ENCODE measurements around the gene MGRN1. TPM values are rescaled to one million over a fixed set of nuclear protein-coding genes. Genes with fewer than 3 reads are reported as not detected.
"Not testable (repeated sequence)": the region's sequence is repeated elsewhere in the genome, so short reads cannot be mapped to it uniquely, and the experiment has no call there.

Gene MGRN1
- total and polyA plus RNA-seq, 4 donors, result 29.5 to 112 (median 47.0) TPM

DNA sequence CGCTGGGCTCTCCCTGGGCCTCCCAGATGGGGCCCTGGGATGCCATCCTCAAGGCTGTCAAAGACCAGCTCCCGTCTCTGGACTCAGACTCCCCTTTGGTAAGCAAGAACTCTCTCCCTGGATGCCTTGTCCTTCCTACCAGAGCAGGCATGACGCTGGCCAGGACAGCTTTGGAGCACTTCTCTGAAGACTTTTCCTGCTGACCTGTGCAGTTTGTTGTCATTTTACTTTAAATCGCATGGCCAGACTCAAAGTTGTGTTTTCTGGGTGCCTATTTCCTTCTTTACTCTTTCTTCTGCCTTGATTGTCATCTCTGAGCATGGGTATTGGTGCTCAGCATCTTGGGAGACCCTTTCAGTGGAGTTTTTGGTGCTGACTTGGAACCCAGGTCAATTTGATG, 111.9 kb downstream of the MGRN1 start:
- 88 to 95% methylated on average over 4 of the region's 4 CpGs for WGBS, 2 donors
- Histone ChIP-seq H3K9ac (ENCODE audit: insufficient read depth in 1 of 2, low read length in 2 of 2) (no peak overlapping the region), H3K27ac (ENCODE audit: low read depth in 1 of 2, low read length in 1 of 2) (no peak overlapping the region), H3K4me3 (no peak overlapping the region), H3K36me3 (ENCODE audit: control insufficient read depth in 4 of 4, insufficient read depth in 4 of 4, low read length in 4 of 4) (peaks cover 0 to 4% (median 0%) of the 10 kb centered on the region in 4 donors), H3K4me1 (ENCODE audit: control insufficient read depth in 5 of 5, insufficient read depth in 5 of 5, low read length in 5 of 5) (peaks cover 0 to 6% (median 2%) of the 10 kb centered on the region in 5 donors), H3K9me3 (ENCODE audit: control insufficient read depth in 4 of 4, insufficient read depth in 3 of 4, low read length in 3 of 4) (no peaks in the 10 kb centered on the region), H3K27me3 (ENCODE audit: control insufficient read depth in 3 of 3, insufficient read depth in 3 of 3, low read length in 2 of 3) (no peaks in the 10 kb centered on the region)
- TF ChIP-seq CTCF (IDR thresholded peaks at IDR 0.05; ENCODE audit: control extremely low read depth, extremely low read depth), result no peak
- no peak for ATAC-seq (ENCODE audit: insufficient read depth, low FRiP score)
- no peak for DNase-seq

DNA sequence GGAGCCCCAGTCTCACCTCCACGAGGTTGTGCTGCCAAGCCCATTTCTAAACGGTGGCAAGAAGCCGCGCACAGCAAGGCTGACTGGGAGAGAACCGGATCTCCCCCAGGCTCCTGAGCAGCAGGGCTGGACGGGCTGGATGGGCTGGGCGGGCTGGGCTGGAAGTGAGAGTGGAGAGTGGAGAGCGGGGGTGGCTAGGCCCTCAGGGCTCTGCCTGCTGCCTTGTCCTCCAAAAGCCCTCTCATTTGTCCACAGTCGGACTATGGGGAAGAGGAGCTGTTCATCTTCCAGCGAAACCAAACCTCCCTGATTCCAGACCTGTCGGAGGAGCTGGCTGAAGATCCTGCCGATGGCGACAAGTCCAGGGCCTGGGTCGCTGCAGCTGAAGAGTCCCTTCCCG, 112.9 kb downstream of the MGRN1 start:
- Histone ChIP-seq H3K27me3 (ENCODE audit: control insufficient read depth in 3 of 3, insufficient read depth in 3 of 3, low read length in 2 of 3) (no peaks in the 10 kb centered on the region), H3K36me3 (ENCODE audit: control insufficient read depth in 4 of 4, insufficient read depth in 4 of 4, low read length in 4 of 4) (peaks cover 0 to 4% (median 0%) of the 10 kb centered on the region in 4 donors), H3K27ac (ENCODE audit: low read depth in 1 of 2, low read length in 1 of 2) (no peak overlapping the region), H3K4me3 (no peak overlapping the region), H3K9ac (ENCODE audit: insufficient read depth in 1 of 2, low read length in 2 of 2) (no peak overlapping the region), H3K9me3 (ENCODE audit: control insufficient read depth in 4 of 4, insufficient read depth in 3 of 4, low read length in 3 of 4) (no peaks in the 10 kb centered on the region), H3K4me1 (ENCODE audit: control insufficient read depth in 5 of 5, insufficient read depth in 5 of 5, low read length in 5 of 5) (peaks cover 0 to 6% (median 2%) of the 10 kb centered on the region in 5 donors)
- no peak for ATAC-seq (ENCODE audit: insufficient read depth, low FRiP score)
- no peak for DNase-seq
- WGBS, 2 donors, result 70 to 84% methylated on average over 15 of the region's 15 CpGs
- no peak for TF ChIP-seq CTCF (IDR thresholded peaks at IDR 0.05; ENCODE audit: control extremely low read depth, extremely low read depth)

DNA sequence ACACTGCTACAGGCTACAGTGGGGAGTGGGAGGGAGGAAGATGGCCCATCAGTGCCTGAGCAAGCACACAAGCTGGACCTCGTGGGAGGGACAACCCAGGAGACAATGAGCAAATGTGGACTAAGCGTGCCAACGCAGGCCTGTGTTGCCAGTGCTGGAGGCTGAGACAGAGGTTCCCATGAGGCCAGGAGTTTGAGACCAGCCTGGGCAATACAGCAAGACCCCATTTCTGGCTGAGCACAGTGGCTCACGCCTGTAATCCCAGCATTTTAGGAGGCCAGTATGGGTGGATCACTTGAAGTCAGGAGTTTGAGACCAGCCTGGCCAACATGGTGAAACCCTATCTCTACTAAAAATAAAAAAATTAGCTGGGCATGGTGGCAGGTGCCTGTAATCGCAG, 113.7 kb downstream of the MGRN1 start:
- not testable (repeated sequence) for ATAC-seq (ENCODE audit: insufficient read depth, low FRiP score); H3K4me1 ChIP-seq (ENCODE audit: control insufficient read depth in 5 of 5, insufficient read depth in 5 of 5, low read length in 5 of 5); H3K4me3 ChIP-seq; H3K9ac ChIP-seq (ENCODE audit: insufficient read depth in 1 of 2, low read length in 2 of 2); H3K27me3 ChIP-seq (ENCODE audit: control insufficient read depth in 3 of 3, insufficient read depth in 3 of 3, low read length in 2 of 3); DNase-seq; H3K27ac ChIP-seq (ENCODE audit: low read depth in 1 of 2, low read length in 1 of 2); H3K9me3 ChIP-seq (ENCODE audit: control insufficient read depth in 4 of 4, insufficient read depth in 3 of 4, low read length in 3 of 4); H3K36me3 ChIP-seq (ENCODE audit: control insufficient read depth in 4 of 4, insufficient read depth in 4 of 4, low read length in 4 of 4)
- 83 to 89% methylated on average over 5 of the region's 5 CpGs for WGBS, 2 donors

Small RNAs within 50 kb of the gene (small RNA-seq; reads per million reads assigned to genes)
- gene MIR6769A (ENCODE audit: low replicate concordance) (not detected), gene RN7SL850P (ENCODE audit: low replicate concordance) (not detected)

Other genes starting within 250 kb of the MGRN1 start
- gene CORO7, start 208.2 kb upstream of the MGRN1 start, total RNA-seq, result 10 to 100 TPM; 32.3 to 86.2 TPM
- gene CORO7, start 208.2 kb upstream of the MGRN1 start, polyA plus RNA-seq, result 10 to 100 TPM; 27.8 to 60.0 TPM
- gene DNAJA3, start 199.0 kb upstream of the MGRN1 start, total RNA-seq, result 10 to 100 TPM; 36.9 to 38.5 TPM
- gene DNAJA3, start 199.0 kb upstream of the MGRN1 start, polyA plus RNA-seq, result 10 to 100 TPM; 24.8 to 34.2 TPM
- 10 to 100 TPM; 23.4 to 52.9 TPM for gene NMRAL1, start 150.2 kb upstream of the MGRN1 start, total RNA-seq
- gene NMRAL1, start 150.2 kb upstream of the MGRN1 start, polyA plus RNA-seq, result 10 to 100 TPM; 40.7 to 57.4 TPM
- gene HMOX2, start 148.4 kb upstream of the MGRN1 start, total RNA-seq, result 10 to 100 TPM; 37.6 to 57.8 TPM
- gene HMOX2, start 148.4 kb upstream of the MGRN1 start, polyA plus RNA-seq, result 10 to 100 TPM; 45.6 to 57.0 TPM
- gene CDIP1, start 86.1 kb upstream of the MGRN1 start, total RNA-seq, result 10 to 100 TPM; 12.4 to 25.2 TPM
- 10 to 100 TPM; 11.3 to 13.2 TPM for gene CDIP1, start 86.1 kb upstream of the MGRN1 start, polyA plus RNA-seq
- gene C16orf96, start 68.5 kb upstream of the MGRN1 start, total RNA-seq, result under 1 TPM; 0.28 to 0.37 TPM
- under 1 TPM; 0.03 to 0.04 TPM for gene C16orf96, start 68.5 kb upstream of the MGRN1 start, polyA plus RNA-seq
- 10 to 100 TPM in 1 of 2 donors, 1 to 10 TPM in 1; 6.6 to 38.5 TPM for gene UBALD1, start 9.9 kb upstream of the MGRN1 start, total RNA-seq
- gene UBALD1, start 9.9 kb upstream of the MGRN1 start, polyA plus RNA-seq, result 10 to 100 TPM; 20.2 to 43.2 TPM
- gene NUDT16L1, start 68.7 kb downstream of the MGRN1 start, total RNA-seq, result 10 to 100 TPM; 34.7 to 41.3 TPM
- gene NUDT16L1, start 68.7 kb downstream of the MGRN1 start, polyA plus RNA-seq, result 10 to 100 TPM; 27.8 to 29.8 TPM
- gene ANKS3, start 109.4 kb downstream of the MGRN1 start, total RNA-seq, result 10 to 100 TPM; 23.5 to 25.3 TPM
- 10 to 100 TPM; 12.6 to 26.3 TPM for gene ANKS3, start 109.4 kb downstream of the MGRN1 start, polyA plus RNA-seq
- 10 to 100 TPM in 1 of 2 donors, 1 to 10 TPM in 1; 5.1 to 11.3 TPM for gene DNAAF8, start 109.7 kb downstream of the MGRN1 start, total RNA-seq
- 1 to 10 TPM; 4.3 to 4.9 TPM for gene DNAAF8, start 109.7 kb downstream of the MGRN1 start, polyA plus RNA-seq
- gene ZNF500, start 142.3 kb downstream of the MGRN1 start, total RNA-seq, result 10 to 100 TPM; 13.7 to 14.6 TPM
- 10 to 100 TPM in 1 of 2 donors, 1 to 10 TPM in 1; 7.5 to 10.7 TPM for gene ZNF500, start 142.3 kb downstream of the MGRN1 start, polyA plus RNA-seq
- gene SEPTIN12, start 163.5 kb downstream of the MGRN1 start, total RNA-seq, result not detected
- gene SEPTIN12, start 163.5 kb downstream of the MGRN1 start, polyA plus RNA-seq, result not detected
- 10 to 100 TPM; 26.8 to 80.4 TPM for gene SMIM22, start 170.5 kb downstream of the MGRN1 start, total RNA-seq
- 100 to 1,000 TPM; 114 to 324 TPM for gene SMIM22, start 170.5 kb downstream of the MGRN1 start, polyA plus RNA-seq
- gene ROGDI, start 177.8 kb downstream of the MGRN1 start, total RNA-seq, result 10 to 100 TPM; 14.6 to 37.1 TPM
- gene ROGDI, start 177.8 kb downstream of the MGRN1 start, polyA plus RNA-seq, result 10 to 100 TPM; 28.4 to 32.6 TPM
- gene GLYR1, start 222.5 kb downstream of the MGRN1 start, total RNA-seq, result 10 to 100 TPM; 85.4 to 88.1 TPM
- 10 to 100 TPM; 36.2 to 55.0 TPM for gene GLYR1, start 222.5 kb downstream of the MGRN1 start, polyA plus RNA-seq
- 10 to 100 TPM; 23.4 to 37.8 TPM for gene UBN1, start 222.7 kb downstream of the MGRN1 start, total RNA-seq
- 10 to 100 TPM; 13.3 to 16.4 TPM for gene UBN1, start 222.7 kb downstream of the MGRN1 start, polyA plus RNA-seq